ENCODE data around the gene GPR35. TPM values are rescaled to one million over a fixed set of nuclear protein-coding genes. Genes with fewer than 3 reads are reported as not detected.

GPR35 gene
- total RNA-seq, 2 donors from 2014 or later: 3.4 to 5.8 TPM

- H3K36me3 ChIP-seq: peaks cover 10% of the 10 kb centered on the region
- H3K9me3 ChIP-seq: no peaks in the 10 kb centered on the region
- ATAC-seq (ENCODE audit: insufficient number of reproducible peaks, low FRiP score, low read depth) (no peak), DNase-seq (ENCODE audit: low spot score) (no peak)
- no peak overlapping the region for H3K4me3 ChIP-seq
- no peak overlapping the region for H3K27ac ChIP-seq
- H3K4me1 ChIP-seq (ENCODE audit: control insufficient read depth in 1 of 2, low read depth in 2 of 2): peaks cover 9 to 30% of the 10 kb centered on the region in 2 donors
- no peak for TF ChIP-seq CTCF (IDR thresholded peaks at IDR 0.05)
- no peaks in the 10 kb centered on the region for H3K27me3 ChIP-seq (replicated peaks; ENCODE audit: insufficient read depth)
These were observed 26.1 kb upstream of the GPR35 start for GRCh38 chr2:240599141-240599583.

- no peak overlapping the region for H3K4me3 ChIP-seq
- DNase-seq (ENCODE audit: low spot score) (no peak), ATAC-seq (ENCODE audit: insufficient number of reproducible peaks, low FRiP score, low read depth) (no peak)
- H3K36me3 ChIP-seq: peaks cover 10% of the 10 kb centered on the region
- H3K27ac ChIP-seq: no peak overlapping the region
- H3K4me1 ChIP-seq (ENCODE audit: control insufficient read depth in 1 of 2, low read depth in 2 of 2): peaks cover 8 to 17% of the 10 kb centered on the region in 2 donors
- no peaks in the 10 kb centered on the region for H3K9me3 ChIP-seq
- TF ChIP-seq CTCF (IDR thresholded peaks at IDR 0.05): no peak
- no peaks in the 10 kb centered on the region for H3K27me3 ChIP-seq (replicated peaks; ENCODE audit: insufficient read depth)
These were observed 24.8 kb upstream of the GPR35 start for GRCh38 chr2:240600451-240600961.

- no peak overlapping the region for H3K27ac ChIP-seq
- no peaks in the 10 kb centered on the region for H3K27me3 ChIP-seq (replicated peaks; ENCODE audit: insufficient read depth)
- TF ChIP-seq CTCF (IDR thresholded peaks at IDR 0.05): no peak
- H3K36me3 ChIP-seq: peaks cover 10% of the 10 kb centered on the region
- peaks cover under 1 to 9% of the 10 kb centered on the region in 2 donors for H3K4me1 ChIP-seq (ENCODE audit: control insufficient read depth in 1 of 2, low read depth in 2 of 2)
- H3K9me3 ChIP-seq: no peaks in the 10 kb centered on the region
- H3K4me3 ChIP-seq: no peak overlapping the region
- no peak for DNase-seq (ENCODE audit: low spot score)
- ATAC-seq (ENCODE audit: insufficient number of reproducible peaks, low FRiP score, low read depth): no peak
These were observed 24.0 kb upstream of the GPR35 start for GRCh38 chr2:240601061-240601830.

- H3K4me3 ChIP-seq: no peak overlapping the region
- no peaks in the 10 kb centered on the region for H3K27me3 ChIP-seq (replicated peaks; ENCODE audit: insufficient read depth)
- ATAC-seq (ENCODE audit: insufficient number of reproducible peaks, low FRiP score, low read depth): no peak
- no peak for DNase-seq (ENCODE audit: low spot score)
- no peaks in the 10 kb centered on the region for H3K9me3 ChIP-seq
- no peak overlapping the region for H3K27ac ChIP-seq
- peaks cover 0 to 5% of the 10 kb centered on the region in 2 donors for H3K4me1 ChIP-seq (ENCODE audit: control insufficient read depth in 1 of 2, low read depth in 2 of 2)
- TF ChIP-seq CTCF (IDR thresholded peaks at IDR 0.05): no peak
- peaks cover 10% of the 10 kb centered on the region for H3K36me3 ChIP-seq
These were observed 23.5 kb upstream of the GPR35 start for GRCh38 chr2:240601831-240602160.

GRCh38 chr2:240602266-240603050 is 22.8 kb upstream of the GPR35 start:
- no peaks in the 10 kb centered on the region for H3K4me1 ChIP-seq (ENCODE audit: control insufficient read depth in 1 of 2, low read depth in 2 of 2)
- H3K9me3 ChIP-seq: no peaks in the 10 kb centered on the region
- H3K27me3 ChIP-seq (replicated peaks; ENCODE audit: insufficient read depth): no peaks in the 10 kb centered on the region
- H3K4me3 ChIP-seq: no peak overlapping the region
- TF ChIP-seq CTCF (IDR thresholded peaks at IDR 0.05): no peak
- ATAC-seq (ENCODE audit: insufficient number of reproducible peaks, low FRiP score, low read depth) (no peak), DNase-seq (ENCODE audit: low spot score) (no peak)
- H3K36me3 ChIP-seq: peaks cover 10% of the 10 kb centered on the region
- H3K27ac ChIP-seq: no peak overlapping the region
